DND-41 (cell line): Measurements from ENCODE around the gene TGM2.

ENCODE experiments used
- ATAC-seq: fragments of 200-7000 bp; cut with Tn5 transposase; 3 replicates; pipeline ENCODE4 v1.9.1; 2021; ENCODE audit warnings: low read depth; ENCODE audit not compliant: insufficient read depth
- DNase-seq: peaks from one replicate; pipeline ENCODE4 v3.0.0-alpha.2; 2020
- H2AFZ ChIP-seq: 2 replicates; pipeline ENCODE4 v1.6.0; 2012; ENCODE audit warnings: low read depth, low read length
- H3K27ac ChIP-seq: 2 replicates; pipeline ENCODE4 v1.5.1; 2012; ENCODE audit warnings: low read length, inconsistent platforms
- H3K27me3 ChIP-seq: fragments of 200-600 bp; sonication (generic); 2 replicates; pipeline ENCODE4 v1.6.0; 2012; ENCODE audit warnings: low read length, mild to moderate bottlenecking, inconsistent platforms; ENCODE audit not compliant: insufficient read depth, poor library complexity
- H3K36me3 ChIP-seq: 2 replicates; pipeline ENCODE4 v1.5.1; 2012; ENCODE audit warnings: low read length, inconsistent platforms; ENCODE audit not compliant: insufficient read depth
- H3K4me1 ChIP-seq: 2 replicates; pipeline ENCODE4 v1.5.1; 2012; ENCODE audit warnings: mild to moderate bottlenecking, low read length; ENCODE audit not compliant: insufficient read depth
- H3K4me2 ChIP-seq: 2 replicates; pipeline ENCODE4 v1.6.0; 2012; ENCODE audit warnings: mild to moderate bottlenecking, moderate library complexity, low read length, inconsistent platforms; ENCODE audit not compliant: insufficient read depth
- H3K4me3 ChIP-seq, 2 experiments: fragments of 200-600 bp in 1 of 2; shearing (Covaris generic) in 1 of 2; 2 replicates each; pipeline ENCODE4 v1.5.1; 2012 to 2016; ENCODE audit warnings: inconsistent platforms in 2 of 2, low read length in 2 of 2, mild to moderate bottlenecking in 2 of 2, low read depth in 1 of 2, moderate library complexity in 1 of 2
- H3K79me2 ChIP-seq: 2 replicates; pipeline ENCODE4 v1.6.0; 2012; ENCODE audit warnings: low read length, inconsistent platforms; ENCODE audit not compliant: insufficient read depth
- H3K9ac ChIP-seq: 2 replicates; pipeline ENCODE4 v1.6.0; 2012; ENCODE audit warnings: low read depth, mild to moderate bottlenecking, inconsistent platforms, low read length, moderate library complexity
- H3K9me3 ChIP-seq: 2 replicates; pipeline ENCODE4 v1.5.1; 2012; ENCODE audit warnings: low read length, moderate library complexity, mild to moderate bottlenecking, inconsistent platforms; ENCODE audit not compliant: insufficient read depth, severe bottlenecking
- H4K20me1 ChIP-seq: 2 replicates; pipeline ENCODE4 v1.6.0; 2012; ENCODE audit warnings: low read length; ENCODE audit not compliant: insufficient read depth
- EZH2 ChIP-seq: IDR thresholded peaks from 3 replicates; pipeline ENCODE4 v1.6.1; 2012; ENCODE audit warnings: borderline replicate concordance, low read depth, mild to moderate bottlenecking, moderate library complexity, low read length, inconsistent platforms; ENCODE audit not compliant: severe bottlenecking
- TF ChIP-seq, protein P1 (sequence below): IDR thresholded peaks from 2 replicates; pipeline ENCODE4 v1.5.1; 2012; ENCODE audit warnings: borderline replicate concordance, low read length, moderate library complexity, mild to moderate bottlenecking; ENCODE audit not compliant: poor library complexity, severe bottlenecking; ENCODE audit errors: extremely low read depth

Gene TGM2

GRCh38 chr20:38151455-38151854 is 13.6 kb downstream of the TGM2 start:
- Histone ChIP-seq H3K9me3 (no peaks in the 10 kb centered on the region), H4K20me1 (0 out of 2 replicates have a peak, but pooled peaks cover 4% of the 10 kb centered on the region), H3K4me1 (no peaks in the 10 kb centered on the region), H3K79me2 (no peaks in the 10 kb centered on the region), H3K36me3 (no peaks in the 10 kb centered on the region), H3K27me3 (peaks cover 6% of the 10 kb centered on the region), H3K4me3 (no peak overlapping the region), H3K27ac (no peak overlapping the region), H3K9ac (no peak overlapping the region), H3K4me2 (no peak overlapping the region), H2AFZ (no peak overlapping the region)
- ATAC-seq, result no peak
- no peak for DNase-seq
- no peak for TF ChIP-seq EZH2
- TF ChIP-seq, protein P1, sequence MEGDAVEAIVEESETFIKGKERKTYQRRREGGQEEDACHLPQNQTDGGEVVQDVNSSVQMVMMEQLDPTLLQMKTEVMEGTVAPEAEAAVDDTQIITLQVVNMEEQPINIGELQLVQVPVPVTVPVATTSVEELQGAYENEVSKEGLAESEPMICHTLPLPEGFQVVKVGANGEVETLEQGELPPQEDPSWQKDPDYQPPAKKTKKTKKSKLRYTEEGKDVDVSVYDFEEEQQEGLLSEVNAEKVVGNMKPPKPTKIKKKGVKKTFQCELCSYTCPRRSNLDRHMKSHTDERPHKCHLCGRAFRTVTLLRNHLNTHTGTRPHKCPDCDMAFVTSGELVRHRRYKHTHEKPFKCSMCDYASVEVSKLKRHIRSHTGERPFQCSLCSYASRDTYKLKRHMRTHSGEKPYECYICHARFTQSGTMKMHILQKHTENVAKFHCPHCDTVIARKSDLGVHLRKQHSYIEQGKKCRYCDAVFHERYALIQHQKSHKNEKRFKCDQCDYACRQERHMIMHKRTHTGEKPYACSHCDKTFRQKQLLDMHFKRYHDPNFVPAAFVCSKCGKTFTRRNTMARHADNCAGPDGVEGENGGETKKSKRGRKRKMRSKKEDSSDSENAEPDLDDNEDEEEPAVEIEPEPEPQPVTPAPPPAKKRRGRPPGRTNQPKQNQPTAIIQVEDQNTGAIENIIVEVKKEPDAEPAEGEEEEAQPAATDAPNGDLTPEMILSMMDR, result no peak

DNA sequence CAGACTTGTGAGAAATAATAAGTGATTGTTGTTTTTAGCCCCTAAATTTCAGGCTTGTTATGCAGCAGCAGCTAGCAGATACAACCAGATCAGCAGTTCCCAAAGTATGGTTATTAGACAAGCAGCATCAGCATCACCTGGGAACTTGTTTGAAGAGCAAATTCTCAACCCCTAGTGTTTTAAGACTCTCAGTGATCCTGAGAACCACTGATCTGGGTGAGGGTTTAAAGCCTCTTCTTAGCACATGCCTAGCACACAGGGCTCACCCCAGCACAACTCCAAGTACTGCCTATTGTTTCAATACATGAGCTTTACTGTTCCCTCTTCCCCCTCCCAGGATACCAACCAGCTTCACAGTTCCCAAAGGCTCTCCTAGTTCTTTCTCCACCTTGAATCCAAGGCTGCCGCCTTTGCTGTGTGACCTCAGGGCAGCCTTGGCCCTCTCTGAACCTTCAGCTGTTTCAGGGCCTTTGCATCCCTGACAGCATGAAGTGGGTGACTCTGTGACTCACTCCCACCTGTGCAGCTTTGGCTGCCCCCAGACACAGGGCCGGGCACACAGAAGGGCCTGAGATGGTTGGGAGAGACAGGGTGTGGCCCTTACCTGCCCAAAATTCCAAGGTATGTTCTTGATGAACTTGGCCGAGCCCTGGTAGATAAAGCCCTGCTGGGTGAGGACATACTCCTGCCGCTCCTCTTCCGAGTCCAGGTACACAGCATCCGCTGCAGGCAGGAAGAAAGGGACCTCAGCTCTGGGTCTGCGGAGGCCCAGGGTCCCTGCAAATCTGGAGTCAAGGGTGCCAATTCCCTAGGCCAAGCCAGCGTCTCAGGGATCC is 14.5 kb downstream of the TGM2 start:
- H3K9me3 ChIP-seq, result no peaks in the 10 kb centered on the region
- H3K4me3 ChIP-seq, result no peak overlapping the region
- no peak overlapping the region for H3K9ac ChIP-seq
- no peaks in the 10 kb centered on the region for H3K36me3 ChIP-seq
- ATAC-seq (no peak), DNase-seq (no peak)
- no peak overlapping the region for H3K4me2 ChIP-seq
- peaks cover 6% of the 10 kb centered on the region for H3K27me3 ChIP-seq
- no peak overlapping the region for H2AFZ ChIP-seq
- H3K4me1 ChIP-seq, result no peaks in the 10 kb centered on the region
- TF ChIP-seq EZH2, result no peak
- TF ChIP-seq, protein P1, result no peak
- no peak overlapping the region for H3K27ac ChIP-seq
- H3K79me2 ChIP-seq, result no peaks in the 10 kb centered on the region
- 0 out of 2 replicates have a peak, but pooled peaks cover 4% of the 10 kb centered on the region for H4K20me1 ChIP-seq

GRCh38 chr20:38148328-38149102 is 16.6 kb downstream of the TGM2 start:
- DNase-seq, result no peak
- no peak for ATAC-seq
- TF ChIP-seq EZH2, result no peak
- TF ChIP-seq, protein P1, result no peak
- Histone ChIP-seq H2AFZ (no peak overlapping the region), H3K4me3 (no peak overlapping the region), H3K27me3 (peaks cover 19% of the 10 kb centered on the region), H3K9ac (no peak overlapping the region), H3K36me3 (no peaks in the 10 kb centered on the region), H3K27ac (no peak overlapping the region), H3K4me2 (no peak overlapping the region), H3K9me3 (no peaks in the 10 kb centered on the region), H4K20me1 (0 out of 2 replicates have a peak, but pooled peaks cover 4% of the 10 kb centered on the region), H3K79me2 (no peaks in the 10 kb centered on the region), H3K4me1 (no peaks in the 10 kb centered on the region)
